Brain pericyte (primary cell): Measurements from ENCODE around the gene CNNM3.
"Not testable (repeated sequence)": the region's sequence is repeated elsewhere in the genome, so short reads cannot be mapped to it uniquely, and the experiment has no call there.

Experiments
- DNase-seq: peaks from one replicate; pipeline ENCODE4 v3.0.0-alpha.2; 2012; ENCODE audit warnings: low read depth, low spot score

The CNNM3 gene

DNA sequence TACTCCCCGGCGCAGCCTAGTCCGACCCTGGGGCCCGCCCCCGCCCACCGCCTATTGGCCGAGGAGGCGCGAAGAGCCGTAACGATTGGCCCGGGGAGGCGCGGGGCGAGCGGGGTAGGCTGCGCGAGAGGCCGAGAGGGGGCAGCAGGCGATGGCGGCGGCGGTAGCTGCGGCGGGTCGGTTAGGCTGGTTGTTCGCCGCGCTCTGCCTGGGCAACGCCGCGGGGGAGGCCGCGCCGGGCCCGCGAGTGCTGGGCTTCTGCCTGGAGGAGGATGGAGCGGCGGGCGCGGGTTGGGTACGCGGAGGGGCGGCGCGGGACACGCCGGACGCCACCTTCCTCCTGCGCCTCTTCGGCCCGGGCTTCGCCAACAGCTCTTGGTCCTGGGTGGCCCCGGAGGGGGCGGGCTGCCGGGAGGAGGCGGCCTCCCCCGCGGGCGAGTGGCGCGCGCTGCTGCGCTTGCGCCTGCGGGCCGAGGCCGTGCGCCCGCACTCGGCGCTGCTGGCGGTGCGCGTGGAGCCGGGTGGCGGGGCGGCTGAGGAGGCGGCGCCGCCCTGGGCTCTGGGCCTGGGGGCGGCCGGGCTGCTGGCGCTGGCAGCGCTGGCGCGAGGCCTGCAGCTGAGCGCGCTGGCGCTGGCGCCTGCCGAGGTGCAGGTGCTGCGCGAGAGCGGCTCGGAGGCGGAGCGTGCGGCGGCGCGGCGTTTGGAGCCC lies at the start of gene CNNM3:
Gene CNNM3 (plus strand): TSS at position 142 of the 709 bp plus-strand sequence. CDS start 10 bp downstream, at position 152.
- DNase-seq: peak; percentile 73

DNA sequence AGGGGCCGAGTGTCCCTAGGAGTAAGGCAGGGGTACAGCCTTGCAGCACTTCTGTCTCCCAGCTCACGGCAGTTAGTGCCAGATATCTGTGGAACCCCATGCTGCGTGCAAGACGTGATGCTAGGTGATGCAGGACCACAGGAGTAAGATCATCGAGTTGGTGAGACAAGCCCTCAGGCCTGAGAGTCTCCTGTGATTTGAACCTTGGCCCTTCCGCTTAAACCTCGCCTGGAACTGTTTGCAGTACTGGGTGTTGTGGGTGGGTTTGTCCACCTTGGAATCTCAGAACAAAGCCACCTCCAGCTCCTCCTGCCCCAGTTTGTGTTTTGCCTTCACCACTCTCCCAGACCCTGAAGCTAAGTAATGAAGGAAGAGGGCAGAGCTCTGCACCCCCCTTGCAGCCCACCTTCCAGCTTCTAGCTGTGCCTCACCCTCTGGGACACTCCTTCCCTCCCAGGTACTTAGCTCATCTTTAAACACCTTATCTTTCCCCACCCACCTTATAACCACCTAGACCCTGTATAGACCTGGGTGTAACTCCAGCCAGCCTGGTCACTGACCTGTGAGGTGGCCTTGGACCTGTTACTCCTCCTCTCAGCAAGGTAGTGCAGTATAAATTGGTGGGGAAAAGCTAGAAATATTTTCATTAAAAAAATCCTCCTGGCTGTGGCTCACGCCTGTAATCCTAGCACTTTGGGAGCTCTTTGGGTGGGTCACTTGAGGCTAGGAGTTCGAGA lies 48.8 kb upstream of the CNNM3 start:
- no peak for DNase-seq

DNA sequence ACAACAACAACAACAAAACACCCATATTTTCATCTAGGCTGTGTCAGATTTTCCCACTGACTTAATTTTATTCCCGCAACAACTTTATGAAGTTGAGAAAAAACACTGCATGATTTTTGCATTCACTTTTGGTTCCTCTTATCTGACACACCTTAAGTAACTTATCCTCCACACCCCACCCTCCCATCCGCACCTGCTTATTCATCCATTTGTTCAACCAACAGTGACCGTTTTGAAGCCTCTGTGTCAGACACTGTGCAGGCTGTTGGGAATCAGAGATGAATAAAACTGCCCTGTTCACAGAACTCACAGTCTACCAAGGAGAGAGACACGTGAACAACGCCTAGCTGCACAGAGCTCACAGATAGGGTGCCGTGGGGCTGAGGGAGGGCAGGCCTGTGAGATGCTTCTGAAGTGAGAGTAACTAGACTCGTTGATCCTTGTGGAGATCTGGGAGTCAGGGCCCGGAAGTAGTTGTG lies 47.9 kb upstream of the CNNM3 start:
- no peak for DNase-seq

DNA sequence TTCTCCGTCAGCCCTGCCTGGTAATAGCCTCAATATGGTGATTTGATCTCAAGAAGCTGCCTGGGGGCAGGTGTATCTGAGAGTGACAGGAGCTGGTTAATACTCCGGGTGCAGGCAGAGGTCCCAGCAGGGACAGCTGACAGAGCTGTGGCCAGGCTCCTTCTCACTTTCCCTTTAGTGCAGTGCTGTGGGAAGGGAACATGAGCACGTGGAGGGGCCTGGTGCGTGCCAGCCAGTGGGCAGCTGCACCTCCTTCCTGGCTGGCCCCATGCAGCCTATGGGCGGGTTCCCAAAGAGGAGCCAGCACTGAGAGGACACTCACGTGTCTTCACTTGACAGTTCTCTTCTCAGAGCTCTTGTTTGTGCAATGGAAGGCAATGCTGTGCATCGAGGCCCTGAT lies 46.3 kb upstream of the CNNM3 start:
- DNase-seq: no peak

GRCh38 chr2:96770442-96771202 lies 45.4 kb upstream of the CNNM3 start:
- no peak for DNase-seq

- no peak for DNase-seq
Measured at GRCh38 chr2:96771796-96772618, 44.1 kb upstream of the CNNM3 start.

DNA sequence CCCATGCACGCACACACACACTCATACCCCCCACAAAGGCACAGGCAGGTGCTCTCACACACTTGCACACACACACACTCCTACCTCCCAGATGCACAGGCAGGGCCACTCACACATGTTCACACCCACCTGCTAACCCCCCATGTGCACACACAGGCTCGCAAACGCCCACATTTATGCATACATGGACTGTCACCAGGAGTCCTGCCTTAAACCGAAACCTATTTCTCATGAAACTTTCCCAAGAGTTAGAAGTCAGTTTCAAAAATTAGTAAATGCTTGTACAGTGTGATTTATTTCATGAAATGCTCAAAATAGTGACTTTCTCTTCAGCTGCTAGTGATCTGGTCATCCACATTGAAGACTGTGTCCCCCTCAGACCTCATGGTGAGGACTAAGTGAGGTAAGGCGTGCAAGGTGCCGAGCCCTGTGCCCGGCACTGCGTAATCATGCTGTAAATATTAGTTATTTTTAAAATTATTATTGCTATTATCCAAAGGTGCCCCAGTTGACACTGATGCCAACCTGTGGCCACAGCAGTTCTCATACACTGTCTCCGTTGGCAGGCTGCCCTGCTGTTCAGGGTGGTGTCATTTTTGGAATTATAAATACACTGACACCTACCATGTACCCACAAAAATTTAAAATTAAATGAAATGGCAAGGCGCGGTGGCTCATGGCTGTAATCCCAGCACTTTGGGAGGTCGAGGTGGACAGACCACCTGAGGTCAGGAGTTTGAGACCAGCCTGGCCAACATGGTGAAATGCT lies 43.0 kb upstream of the CNNM3 start:
- no peak for DNase-seq

DNA sequence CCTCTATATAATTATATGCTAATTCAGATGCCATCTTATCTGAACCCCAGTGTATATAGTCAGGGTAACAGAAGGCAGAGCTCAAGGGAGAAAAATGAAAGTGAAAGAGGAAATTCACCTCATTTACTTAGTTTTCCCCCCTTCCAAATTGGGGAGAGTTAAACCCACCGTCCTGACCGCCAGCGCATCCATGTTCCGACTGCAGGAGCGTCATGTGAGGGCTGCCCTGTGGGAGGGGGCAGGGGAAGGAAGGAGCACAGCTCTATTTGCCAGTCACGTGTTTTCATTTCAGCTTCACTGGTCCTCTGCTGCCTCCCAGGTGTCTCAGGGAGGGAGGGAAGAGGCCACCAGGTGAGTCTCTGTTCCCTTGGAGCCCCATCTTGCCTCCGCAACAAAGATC lies 42.1 kb upstream of the CNNM3 start:
- no peak for DNase-seq

DNA sequence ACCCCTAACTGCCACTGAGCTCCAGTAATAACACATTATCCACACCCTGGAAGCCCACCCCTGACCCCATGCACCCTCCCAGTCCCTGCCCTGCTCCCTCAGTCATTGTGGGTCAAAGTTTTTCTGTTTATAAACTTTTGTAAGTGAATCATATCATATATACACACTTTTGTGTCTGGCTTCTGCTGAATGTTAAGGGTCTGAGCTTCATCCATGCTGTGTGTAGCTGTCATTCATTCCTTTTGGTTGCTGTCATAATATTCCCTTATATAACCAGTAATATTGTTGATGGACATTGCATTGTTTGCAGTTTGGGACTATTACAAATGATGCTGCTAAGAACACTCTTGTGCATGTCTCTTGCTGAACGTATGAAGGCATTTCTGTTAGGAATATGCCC lies 40.9 kb upstream of the CNNM3 start:
- DNase-seq: no peak

DNA sequence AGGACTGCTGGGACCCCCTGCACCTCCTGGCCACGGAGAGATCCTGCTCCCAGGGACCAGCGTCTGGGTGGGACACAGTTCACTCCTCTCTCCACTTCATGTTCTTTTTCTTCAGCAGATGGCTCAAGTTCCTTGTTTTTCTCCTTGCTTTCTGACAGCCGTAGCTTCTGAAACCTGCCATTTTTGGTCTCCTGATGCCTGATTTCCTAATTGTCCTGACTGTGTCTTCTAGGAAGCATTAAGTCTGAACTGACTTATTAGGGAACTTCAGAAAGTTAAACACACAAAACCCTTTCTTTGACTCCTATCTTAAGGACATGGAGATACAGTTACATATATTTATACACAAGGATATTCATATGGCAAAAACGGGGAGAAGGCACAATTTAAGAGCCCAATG lies 32.7 kb upstream of the CNNM3 start:
- DNase-seq: no peak

GRCh38 chr2:96787411-96787810 lies 28.7 kb upstream of the CNNM3 start:
- no peak for DNase-seq

DNA sequence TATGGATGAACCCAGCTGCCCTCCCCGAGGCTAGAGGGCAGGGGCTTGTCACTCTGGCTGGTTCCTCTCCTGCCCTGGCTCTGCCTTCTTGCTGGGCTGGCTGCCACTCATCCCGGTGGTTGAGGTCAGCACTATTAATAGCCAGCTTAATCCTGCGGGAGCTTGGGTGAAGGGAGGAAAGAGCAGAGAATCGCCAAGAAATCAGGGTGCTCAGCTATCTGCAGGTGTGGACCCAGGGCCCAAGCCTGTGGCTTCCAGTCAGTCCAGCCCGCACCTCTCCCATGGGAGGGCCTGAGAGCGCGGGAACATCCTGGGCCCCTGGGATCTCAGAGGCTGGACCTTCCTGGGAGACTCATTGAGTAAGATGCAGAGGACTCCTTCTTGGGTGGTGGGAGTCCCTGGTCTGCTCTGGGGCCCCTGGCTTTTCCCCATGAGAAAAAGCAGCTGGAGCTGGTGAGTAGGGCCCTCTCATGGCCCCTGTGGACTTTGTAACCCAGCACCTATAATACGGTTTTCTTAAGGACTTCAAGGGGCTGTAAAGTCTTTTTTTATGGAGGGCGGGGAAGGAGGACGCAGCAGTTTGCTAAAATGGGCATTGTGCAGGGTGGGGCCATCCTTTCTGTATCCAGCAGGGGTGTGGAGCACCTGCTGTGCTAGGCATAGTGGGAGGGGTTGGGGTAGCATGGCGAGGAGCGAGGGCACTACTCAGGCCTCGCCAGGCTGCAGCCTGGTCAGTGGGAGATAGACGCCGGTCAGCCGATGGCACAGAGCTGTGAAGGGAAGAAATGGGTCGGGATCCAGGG lies 27.4 kb upstream of the CNNM3 start:
- DNase-seq: no peak

DNA sequence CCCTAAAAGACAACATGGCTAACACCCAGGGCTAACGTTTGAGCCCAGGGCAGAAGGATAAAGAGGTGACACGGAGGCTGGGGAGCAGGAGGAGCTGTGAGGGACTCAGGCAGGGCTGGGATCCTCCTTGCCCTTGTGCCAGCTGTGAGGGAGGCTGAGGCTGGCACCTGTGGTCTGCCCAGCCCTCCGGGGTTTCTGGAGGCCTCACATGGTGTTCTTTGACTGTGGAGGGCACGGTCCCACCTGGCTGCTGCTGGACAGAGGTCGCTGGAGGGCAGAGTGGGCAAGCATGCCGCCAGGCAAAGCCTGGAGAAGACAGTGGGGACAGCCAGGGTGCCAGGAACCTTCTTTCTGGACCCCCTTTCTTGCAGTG lies 26.8 kb upstream of the CNNM3 start:
- no peak for DNase-seq

DNA sequence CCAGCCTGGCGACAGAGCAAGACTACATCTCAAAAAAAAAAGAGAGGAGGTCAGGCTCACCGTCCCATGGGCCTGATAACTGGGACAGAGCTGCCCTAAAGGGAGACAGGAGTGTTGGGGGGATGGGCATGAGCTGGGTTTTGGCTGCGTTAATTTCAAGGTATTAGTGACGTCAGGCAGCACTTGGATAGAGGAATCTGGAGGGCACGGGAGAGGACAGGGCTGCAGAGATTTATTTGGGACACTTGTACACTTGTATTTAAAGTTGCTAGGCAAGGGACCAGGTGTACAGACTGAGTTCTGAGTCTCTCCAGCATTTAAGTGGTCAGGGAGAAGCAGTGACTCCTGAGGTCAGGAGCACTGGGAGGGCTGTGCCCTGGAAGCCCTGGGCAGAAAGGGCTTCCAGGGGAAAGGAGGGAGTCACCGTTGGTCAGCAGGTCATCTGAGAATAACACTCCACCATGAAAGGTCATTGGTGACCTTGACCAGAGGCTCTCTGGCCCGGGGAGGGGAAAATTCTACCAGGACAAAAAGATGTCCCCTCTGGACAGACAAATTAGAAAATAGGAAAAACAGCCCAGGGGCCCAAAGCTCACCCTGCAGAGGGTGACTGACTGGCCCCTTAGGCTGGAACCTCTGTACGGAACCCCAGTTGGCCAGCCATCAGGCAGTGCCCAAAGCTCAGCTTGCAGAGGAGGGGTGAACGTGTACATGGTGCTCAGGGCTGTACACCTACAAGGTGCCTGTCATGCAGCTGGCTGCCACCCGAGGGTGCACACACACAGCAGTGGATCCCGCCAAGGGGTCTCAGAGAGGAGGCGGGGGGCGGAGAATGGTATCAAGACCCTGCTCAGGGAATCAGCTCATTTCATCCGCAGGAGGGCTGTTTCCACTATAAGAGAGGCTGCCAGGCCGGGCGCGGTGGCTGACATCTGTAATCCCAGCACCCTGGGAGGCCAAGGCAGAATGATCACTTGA lies 23.0 kb upstream of the CNNM3 start:
- no peak for DNase-seq

- DNase-seq: no peak
Measured at GRCh38 chr2:96795076-96795475, 21.0 kb upstream of the CNNM3 start.

DNA sequence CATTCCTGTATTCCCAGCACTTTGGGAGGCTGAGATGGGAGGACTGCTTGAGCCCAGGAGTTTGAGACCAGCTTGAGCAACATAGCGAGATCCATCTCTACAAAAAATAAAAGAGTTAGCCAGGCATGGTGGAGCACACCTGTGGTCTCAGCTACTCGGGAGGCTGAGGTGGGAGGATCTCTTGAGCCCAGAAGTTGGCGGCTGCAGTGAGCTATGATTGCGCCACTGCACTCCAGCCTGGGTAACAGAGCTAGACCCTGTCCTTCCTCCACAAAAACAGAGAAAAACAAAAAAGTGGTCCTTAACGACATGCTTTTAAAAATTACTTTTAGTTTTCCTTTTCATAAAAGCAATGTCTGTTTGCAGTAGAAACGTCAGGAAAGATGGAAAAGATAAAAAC lies 19.6 kb upstream of the CNNM3 start:
- not testable (repeated sequence) for DNase-seq

DNA sequence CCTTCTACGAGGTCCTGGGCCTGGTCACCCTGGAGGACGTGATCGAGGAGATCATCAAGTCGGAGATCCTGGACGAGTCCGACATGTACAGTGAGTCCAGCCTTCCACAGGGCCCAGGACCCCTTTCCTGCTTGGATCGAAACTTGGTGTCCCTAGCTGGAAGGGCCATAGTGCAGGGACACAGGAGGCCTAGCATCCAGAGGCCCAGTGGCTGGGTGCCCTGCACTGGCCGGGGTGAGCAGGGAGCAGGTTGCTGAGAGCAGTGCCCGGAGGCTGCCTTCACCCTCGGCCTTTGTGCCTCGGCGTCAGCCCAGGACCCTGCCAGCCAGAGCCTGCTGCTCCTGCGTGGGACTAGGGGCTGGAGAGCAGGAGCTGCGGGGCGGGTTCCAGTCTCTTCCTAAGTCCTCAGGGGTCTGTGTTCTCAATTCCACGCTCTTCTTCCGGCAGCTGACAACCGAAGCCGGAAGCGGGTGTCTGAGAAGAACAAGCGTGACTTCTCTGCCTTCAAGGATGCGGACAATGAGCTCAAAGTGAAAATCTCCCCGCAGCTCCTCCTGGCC lies 18.9 kb upstream of the CNNM3 start:
- no peak for DNase-seq
